GM12875 (cell line): Measurements from ENCODE around the gene B4GALT2.

Experiments
- H3K4me3 ChIP-seq: one replicate; pipeline ENCODE4 v1.5.1; 2011; ENCODE audit warnings: low read depth, low read length, control low read depth
- CTCF ChIP-seq: IDR thresholded peaks from 2 replicates; pipeline ENCODE4 v1.5.1; 2011; ENCODE audit warnings: low read depth, mild to moderate bottlenecking, control low read depth, inconsistent platforms, low read length, moderate library complexity, borderline replicate concordance; ENCODE audit not compliant: insufficient read depth

Gene B4GALT2

GRCh38 chr1:43978551-43979260, at the start of gene B4GALT2:
TSS of gene B4GALT2 (plus strand) at chr1:43979210. CDS start at chr1:43981161, 1,951 bp downstream.
- no peak for TF ChIP-seq CTCF
- peak within 1 kb of the TSS; percentile 73 for H3K4me3 ChIP-seq

GRCh38 chr1:43930168-43930948, 48.7 kb upstream of the B4GALT2 start:
- TF ChIP-seq CTCF: peak; percentile 72
- H3K4me3 ChIP-seq: no peak overlapping the region

- TF ChIP-seq CTCF: no peak
- H3K4me3 ChIP-seq: no peak overlapping the region
Observed at GRCh38 chr1:43930949-43931275, 48.1 kb upstream of the B4GALT2 start.

- H3K4me3 ChIP-seq: no peak overlapping the region
- TF ChIP-seq CTCF: no peak
Observed at GRCh38 chr1:43931711-43932660, 47.0 kb upstream of the B4GALT2 start.

GRCh38 chr1:43932786-43933385, 46.1 kb upstream of the B4GALT2 start:
- H3K4me3 ChIP-seq: peak overlapping the region; percentile 8
- no peak for TF ChIP-seq CTCF

GRCh38 chr1:43933386-43934100, 45.5 kb upstream of the B4GALT2 start, which contains the start of gene ARTN:
TSS of gene ARTN (plus strand) at chr1:43933801. CDS start at chr1:43935657, 1,856 bp downstream.
- peak within 1 kb of the TSS; percentile 37 for H3K4me3 ChIP-seq
- TF ChIP-seq CTCF: no peak
